Mononuclear cell (primary cell): ENCODE measurements around the gene USP2. TPM values are rescaled to one million over a fixed set of nuclear protein-coding genes. Genes with fewer than 3 reads are reported as not detected.
A peak's percentile ranks its signal among the peaks of the same experiment; 100 is the strongest.

ENCODE experiments used
- H3K27me3 ChIP-seq: 2 replicates; pipeline ENCODE4 v1.6.0; 2011; ENCODE audit warnings: low read length, control low read depth; ENCODE audit not compliant: insufficient read depth
- H3K4me1 ChIP-seq: 2 replicates; pipeline ENCODE4 v1.5.1; 2011; ENCODE audit warnings: mild to moderate bottlenecking, low read length, control low read depth; ENCODE audit not compliant: insufficient read depth
- H3K4me3 ChIP-seq: 2 replicates; pipeline ENCODE4 v1.5.1; 2011; ENCODE audit warnings: mild to moderate bottlenecking, low read length, moderate library complexity
- H3K9me3 ChIP-seq: 2 replicates; pipeline ENCODE4 v1.5.1; 2011; ENCODE audit warnings: low read depth, mild to moderate bottlenecking, control low read depth, low read length
- total RNA-seq: library from RNA; depleted of rRNA; stranded (reverse); fragments of >200 nt; gene quantifications from one replicate; pipeline ENCODE4 v1.2.3, GENCODE V29; 2012

USP2 gene
- total RNA-seq, 1 donor = under 0.01 TPM

DNA sequence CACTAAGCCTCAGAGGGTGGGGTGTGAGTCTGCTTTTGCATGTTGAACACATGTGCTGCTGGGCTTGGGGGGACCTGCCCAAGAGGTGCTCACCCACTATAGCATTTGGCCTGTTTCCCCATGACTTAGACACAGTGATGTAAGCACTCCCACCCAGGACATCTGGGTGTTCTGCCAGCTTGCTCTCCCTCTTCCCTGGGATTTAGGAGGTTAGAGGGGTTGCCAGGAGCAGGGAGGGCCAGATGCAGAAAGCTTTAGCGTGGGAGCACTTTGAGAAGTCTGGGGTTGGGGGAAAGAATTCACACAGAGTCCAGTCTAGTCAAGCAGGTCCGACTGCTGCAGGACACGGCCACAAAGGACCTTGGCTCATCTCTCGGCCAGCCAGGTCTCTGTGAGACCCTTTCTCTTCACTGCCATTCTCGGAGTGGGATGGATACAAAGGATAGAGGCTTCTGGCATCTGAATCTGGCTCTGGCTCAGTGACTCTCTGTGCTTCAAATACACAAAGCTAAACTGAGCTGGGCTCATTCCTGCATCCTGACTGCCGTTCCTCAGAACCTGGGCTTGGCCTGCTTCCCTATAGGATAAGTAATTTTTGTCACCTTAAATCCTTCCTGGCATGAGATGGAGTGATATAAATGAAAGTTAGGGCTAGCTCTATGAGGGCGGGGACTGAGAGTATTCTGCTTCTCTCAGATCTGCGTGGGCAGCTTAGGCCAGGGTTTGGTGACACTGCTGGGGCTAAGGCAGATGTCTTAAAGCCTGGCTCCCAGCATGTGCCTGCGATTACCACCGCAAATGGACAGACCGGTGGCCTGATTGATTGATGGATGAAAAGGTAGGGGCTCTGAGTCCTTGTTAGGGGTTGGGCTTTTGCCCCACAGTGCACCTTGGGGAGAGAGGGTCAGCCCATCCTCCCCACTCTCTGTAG lies 14.5 kb downstream of the USP2 start:
- Histone ChIP-seq H3K27me3 (peaks cover 30% of the 10 kb centered on the region), H3K9me3 (no peaks in the 10 kb centered on the region), H3K4me3 (no peak overlapping the region), H3K4me1 (peaks cover 10% of the 10 kb centered on the region)

DNA sequence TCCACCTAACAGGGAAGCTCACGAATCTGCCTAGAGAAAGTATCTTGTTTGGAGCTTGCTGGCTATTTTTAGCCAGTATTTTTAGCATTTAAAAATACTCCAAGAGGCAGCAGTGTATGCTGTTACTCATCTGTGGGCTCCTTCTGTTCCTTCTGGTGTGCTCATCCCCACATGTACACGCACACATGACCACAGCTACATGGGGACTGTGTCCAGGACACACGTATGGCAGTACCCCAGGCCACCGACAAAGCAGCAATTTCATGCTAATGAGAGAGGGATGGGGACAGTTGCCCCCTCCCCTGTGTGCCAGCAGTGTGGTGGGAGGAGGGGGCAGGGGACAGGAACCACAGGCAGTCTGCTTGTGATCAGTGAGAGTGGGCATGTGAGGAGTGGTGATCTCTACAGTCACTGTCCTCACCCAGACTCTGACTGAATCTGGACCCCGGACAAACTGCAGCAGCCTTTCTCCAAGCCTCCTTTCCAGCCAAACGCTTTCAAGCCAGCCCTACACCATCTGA lies 16.4 kb downstream of the USP2 start:
- H3K9me3 ChIP-seq = no peaks in the 10 kb centered on the region
- peaks cover 30% of the 10 kb centered on the region for H3K27me3 ChIP-seq
- H3K4me3 ChIP-seq = no peak overlapping the region
- H3K4me1 ChIP-seq = peaks cover 10% of the 10 kb centered on the region

DNA sequence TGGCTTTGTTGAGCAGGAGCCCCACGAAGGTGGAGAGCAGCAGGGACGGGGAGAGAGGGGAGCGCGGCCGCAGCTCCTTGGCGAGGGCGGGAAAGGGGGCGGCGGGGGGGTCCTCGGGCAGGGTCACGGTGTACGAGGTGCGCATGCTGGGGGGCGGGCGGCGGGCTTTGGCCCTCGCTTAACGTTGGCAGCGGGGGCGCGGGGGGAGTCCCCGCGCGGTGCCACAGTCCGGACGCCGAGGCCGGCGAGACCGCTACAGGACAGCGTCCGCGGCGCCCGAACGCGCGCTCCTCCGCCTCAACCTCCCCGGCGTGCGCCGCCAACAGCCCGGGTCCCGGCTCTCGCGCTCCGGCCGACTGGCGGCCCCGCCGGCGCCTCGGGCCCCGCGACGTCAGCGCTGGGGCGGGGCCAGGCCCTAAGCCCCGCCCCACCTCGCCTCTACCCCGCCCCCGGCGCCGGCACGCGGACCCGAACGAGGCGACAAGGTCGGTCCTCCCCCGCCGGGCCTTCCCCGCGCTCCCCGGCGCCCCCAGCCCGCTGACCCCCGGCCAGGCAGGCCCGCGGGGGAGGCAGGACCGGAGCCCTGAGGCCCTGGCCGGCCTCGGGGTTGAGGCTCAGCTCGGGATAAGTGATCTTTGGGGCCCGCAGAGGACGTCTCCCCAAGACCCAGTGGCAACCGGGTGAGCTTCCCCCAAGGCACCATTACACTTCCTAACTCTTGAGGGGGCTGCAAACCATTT lies 17.5 kb downstream of the USP2 start:
- H3K9me3 ChIP-seq = no peaks in the 10 kb centered on the region
- H3K4me1 ChIP-seq = peaks cover 14% of the 10 kb centered on the region
- H3K27me3 ChIP-seq = peaks cover 30% of the 10 kb centered on the region
- peak overlapping the region; percentile 15 for H3K4me3 ChIP-seq

DNA sequence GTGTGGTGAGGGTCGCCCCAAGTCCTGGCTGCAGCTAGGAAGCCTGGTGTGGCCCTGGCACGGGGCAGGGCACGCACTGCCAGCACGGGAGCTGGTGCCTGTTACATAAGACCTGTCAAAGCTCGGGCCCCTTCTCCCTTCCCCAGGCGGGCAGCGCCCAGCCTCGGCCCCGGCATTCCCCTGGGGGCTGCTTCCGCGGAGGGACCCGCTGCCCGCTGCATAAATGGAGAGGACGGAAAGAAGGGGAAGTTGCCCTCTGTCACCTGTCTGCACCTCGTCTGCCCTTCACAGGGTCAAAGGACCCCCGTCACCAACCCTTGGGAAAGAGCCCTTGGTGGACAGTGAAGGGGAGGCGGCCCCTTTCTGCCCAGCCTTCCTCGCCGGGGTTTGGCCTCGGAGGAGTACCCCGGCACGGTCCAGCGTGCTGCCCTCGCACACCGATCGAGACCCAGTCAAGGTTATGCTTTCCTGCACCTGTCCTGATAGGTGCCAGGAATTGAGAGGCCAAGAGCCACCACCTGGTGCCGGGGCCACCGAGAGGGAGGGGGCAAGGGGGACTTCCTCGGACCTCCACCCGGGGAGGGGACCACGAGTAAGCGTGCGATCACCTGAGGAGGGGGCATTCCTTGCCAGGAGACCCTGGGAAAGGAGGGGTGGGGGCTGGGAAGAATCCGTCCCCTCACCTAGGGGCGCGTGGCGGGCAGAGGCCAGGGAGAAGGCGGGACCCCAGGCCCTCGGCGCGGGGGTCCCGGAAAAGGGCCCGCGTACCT lies 18.2 kb downstream of the USP2 start:
- Histone ChIP-seq H3K4me3 (no peak overlapping the region), H3K9me3 (no peaks in the 10 kb centered on the region), H3K4me1 (peaks cover 14% of the 10 kb centered on the region), H3K27me3 (peaks cover 30% of the 10 kb centered on the region)

DNA sequence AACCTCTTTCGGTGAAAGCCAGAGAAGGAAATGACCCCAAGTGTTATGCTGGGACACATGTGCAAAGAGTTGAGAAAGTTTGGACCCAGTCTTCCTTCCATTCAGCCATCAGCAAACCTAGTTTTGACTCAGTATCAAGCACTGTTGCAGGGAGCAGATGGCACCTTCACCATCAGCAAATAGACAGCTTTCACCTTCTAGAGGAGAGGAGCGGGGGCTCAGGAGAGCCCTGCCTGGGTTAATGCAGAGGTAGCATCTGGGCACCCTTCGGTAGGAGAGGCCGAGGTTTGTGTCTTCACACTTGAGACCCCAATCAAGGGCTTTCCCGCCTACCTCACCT lies 18.8 kb downstream of the USP2 start:
- H3K27me3 ChIP-seq = peaks cover 30% of the 10 kb centered on the region
- no peaks in the 10 kb centered on the region for H3K9me3 ChIP-seq
- H3K4me1 ChIP-seq = peaks cover 14% of the 10 kb centered on the region
- H3K4me3 ChIP-seq = no peak overlapping the region

DNA sequence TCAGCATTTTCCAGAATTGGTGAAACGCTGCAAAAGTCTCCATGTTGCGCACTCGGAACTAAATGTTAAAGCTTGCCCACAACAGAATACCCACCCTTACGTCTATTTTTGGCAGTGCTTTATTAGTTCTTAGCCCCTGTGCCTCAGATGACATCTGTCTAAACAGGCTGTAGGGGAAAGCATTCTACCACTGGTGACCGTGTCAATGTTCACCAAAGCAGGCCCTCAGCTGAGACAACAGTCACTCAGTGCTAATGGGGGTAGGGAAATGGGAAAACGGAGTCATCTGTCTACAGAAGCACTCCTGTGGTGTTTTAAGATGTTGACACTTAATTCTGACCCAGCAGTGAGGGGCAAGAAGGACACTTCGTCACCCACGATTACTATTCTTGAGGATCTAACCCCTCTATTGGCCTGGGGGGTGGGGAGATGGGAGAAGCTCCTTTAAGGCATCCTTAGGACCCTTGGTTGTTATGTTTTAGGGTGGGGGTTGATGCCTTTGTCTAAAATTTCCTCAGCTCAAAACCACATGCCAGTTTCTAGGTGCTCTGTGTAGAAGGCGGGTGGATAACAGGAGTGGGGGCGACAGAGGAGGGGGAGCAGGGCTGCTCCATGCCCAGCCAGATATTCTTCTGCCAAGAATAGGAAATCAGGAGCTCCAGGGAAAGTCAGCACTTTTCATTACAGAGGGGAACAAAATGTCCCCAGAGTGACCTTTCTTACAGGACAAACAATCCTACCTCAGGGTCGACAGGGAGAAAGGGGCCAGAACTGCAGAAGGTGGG lies 19.4 kb downstream of the USP2 start:
- Histone ChIP-seq H3K27me3 (peaks cover 30% of the 10 kb centered on the region), H3K4me3 (no peak overlapping the region), H3K9me3 (no peaks in the 10 kb centered on the region), H3K4me1 (peaks cover 14% of the 10 kb centered on the region)

DNA sequence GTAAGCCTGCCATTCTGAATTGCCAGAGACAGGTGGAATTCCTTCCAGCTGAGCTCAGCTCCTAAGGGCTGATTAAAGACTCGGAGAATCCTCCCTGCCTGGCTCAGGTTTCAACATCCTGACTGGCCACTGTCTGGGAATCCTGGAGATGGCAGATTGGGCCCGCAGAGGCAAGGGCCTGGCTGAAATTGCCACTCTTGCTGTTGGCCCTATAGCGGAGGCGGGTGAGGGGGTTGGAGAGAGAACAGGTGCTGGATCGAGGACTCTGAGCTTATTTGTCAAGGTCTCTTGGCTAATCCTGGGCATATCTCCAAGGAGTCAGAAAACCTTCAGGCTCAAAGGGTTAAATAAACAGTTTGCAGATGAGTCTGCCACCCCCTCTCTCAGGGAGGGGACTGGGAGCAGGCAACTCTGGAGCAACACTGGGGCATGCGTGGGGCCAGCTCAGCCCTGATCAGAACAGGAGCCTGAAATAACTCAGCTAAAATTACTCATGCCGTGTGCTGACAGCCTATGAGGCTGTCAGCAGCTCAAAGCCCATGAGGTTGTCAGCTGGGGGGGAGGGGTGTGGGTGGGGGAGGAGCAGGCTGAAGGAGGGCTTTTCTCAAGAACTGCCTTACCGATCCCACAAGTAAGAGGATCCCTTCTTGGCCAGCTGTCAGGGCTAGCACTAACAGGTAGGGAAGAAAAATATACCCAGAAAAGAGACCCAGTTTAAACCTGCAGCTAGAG lies 20.3 kb downstream of the USP2 start:
- H3K4me3 ChIP-seq = no peak overlapping the region
- peaks cover 30% of the 10 kb centered on the region for H3K27me3 ChIP-seq
- peaks cover 17% of the 10 kb centered on the region for H3K4me1 ChIP-seq
- no peaks in the 10 kb centered on the region for H3K9me3 ChIP-seq

DNA sequence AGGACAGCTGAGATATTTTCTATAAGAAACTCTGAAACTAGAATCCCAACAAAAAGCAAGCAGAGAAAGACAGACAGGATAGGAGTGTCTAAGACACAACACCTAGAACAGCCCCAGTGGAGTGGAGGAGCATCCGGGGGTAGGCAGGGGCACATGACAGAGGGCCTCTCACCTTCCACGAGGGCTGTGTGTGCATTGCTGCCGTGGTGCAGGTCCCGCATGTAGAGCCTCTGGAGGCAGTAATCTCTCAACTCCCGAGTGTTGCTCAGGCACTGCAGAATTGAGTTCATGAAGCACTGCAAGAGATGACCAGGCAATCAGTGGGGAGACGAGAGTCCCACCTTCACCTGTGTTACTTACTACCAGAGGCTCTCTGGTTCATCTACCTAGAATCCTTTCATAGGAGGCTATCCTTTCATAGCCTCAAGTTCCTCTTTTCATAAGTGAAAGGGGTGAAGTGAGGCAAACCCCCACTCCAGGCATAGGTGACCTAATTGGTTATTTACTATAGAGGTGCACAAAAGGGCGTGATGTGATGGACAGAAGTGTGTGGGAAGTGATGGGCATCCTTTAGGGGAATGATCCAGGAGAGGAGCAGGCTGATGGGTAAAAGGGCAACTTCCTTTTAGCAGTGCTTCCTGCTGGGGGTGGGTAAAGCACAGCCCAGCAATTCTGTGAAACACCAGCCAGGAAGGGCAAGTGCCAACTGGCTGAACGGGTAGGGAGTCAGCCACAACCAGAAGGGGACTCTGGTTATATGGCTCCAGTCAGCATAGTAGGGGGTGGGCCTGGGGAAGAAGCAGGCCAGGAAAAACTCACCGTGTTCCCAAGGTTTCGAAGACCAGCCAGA lies 21.9 kb downstream of the USP2 start:
- Histone ChIP-seq H3K4me3 (no peak overlapping the region), H3K9me3 (no peaks in the 10 kb centered on the region), H3K27me3 (peaks cover 23% of the 10 kb centered on the region), H3K4me1 (peaks cover 21% of the 10 kb centered on the region)

DNA sequence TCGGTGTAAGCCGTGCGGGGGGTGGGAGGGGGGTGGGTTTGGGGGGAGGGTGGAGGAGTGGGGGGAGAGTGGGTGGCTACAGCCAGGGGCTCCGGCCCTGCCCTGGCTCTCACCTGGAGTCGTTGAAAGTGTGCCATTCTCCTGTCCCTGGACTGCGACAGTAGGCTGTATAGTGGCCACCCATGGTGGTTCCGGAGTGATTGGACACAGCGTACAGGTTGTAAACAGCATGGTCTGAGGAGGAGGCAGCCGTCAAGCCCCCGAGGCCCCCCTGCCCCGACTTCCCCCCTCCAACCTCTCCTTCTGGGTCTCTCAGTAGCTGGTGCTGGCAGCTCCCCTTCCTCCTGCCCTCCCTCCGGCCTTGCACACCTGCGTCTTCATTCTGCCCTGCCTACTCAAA lies 24.4 kb downstream of the USP2 start:
- Histone ChIP-seq H3K9me3 (no peaks in the 10 kb centered on the region), H3K27me3 (peaks cover 15% of the 10 kb centered on the region), H3K4me1 (peaks cover 11% of the 10 kb centered on the region), H3K4me3 (no peak overlapping the region)

DNA sequence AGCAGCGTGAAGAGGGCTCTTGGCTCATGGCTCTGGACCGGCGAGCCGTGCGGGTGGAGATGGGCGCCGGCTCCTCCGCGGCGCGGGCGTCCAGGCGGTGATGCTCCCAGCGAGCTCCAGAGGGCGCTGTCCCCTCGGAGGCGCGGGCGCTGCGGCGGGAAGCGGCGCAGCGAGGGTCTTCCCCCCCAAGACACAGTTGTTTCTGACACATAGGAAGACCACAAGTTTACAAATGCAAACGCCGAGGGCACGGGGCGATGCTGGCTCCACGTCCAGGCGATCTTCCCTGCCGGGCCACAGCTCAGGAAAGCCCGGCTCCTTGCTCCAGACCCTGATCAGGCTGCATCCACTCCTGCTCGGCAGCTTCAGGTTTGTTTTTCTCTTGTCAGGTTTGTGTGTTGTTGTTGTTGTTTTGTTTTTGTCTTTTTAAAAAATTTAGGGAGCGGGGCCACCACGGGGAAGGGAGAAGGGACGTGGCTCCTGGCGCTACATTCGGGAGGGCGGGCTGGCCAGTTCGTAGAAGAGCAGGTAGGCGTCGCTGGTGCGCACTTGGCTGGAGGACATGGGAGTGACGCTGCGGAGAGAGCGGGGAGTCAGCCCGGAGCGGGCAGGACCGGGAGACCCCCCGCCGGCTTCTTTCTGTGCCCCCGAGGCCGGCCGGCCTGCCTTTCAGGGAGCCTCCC lies 25.0 kb downstream of the USP2 start:
- H3K4me1 ChIP-seq = peaks cover 11% of the 10 kb centered on the region
- H3K27me3 ChIP-seq = peaks cover 18% of the 10 kb centered on the region
- H3K4me3 ChIP-seq = peak overlapping the region; percentile 44
- H3K9me3 ChIP-seq = no peaks in the 10 kb centered on the region

DNA sequence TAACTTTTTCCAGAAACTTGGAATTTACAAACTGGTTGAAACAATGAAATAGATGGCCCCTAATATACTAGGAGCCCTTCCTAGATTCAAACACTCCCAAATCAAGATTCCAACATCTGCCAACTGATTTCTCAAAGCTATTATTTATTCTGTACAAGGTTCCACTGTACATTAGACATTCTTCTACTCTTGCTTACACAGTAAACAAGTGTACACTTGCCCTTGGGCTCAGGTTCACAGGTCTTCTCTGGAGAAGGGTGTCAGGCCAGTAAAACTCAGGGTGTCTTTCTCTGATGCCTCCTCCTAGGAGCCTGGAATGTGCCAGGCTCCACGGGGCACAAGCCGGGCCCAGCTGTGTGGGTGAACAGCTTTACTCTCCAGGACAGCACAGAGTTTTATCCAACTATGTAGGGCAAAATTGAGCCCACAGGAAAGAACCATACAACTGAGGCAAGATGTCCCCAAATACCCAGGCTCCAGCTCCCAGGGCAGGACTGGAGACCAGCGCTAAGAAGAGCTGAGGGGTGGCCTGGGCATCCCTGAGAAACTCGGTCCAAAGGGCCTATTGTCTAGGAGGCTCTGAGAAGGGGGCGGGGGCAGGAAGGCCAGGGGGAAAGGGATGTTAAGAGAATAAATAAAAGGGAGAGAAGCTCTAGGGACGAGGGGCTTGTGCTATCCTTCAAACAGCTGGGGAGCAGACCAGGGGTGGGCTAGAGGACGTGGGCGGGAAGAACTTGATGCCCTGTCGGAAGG lies 26.2 kb downstream of the USP2 start:
- Histone ChIP-seq H3K4me1 (peaks cover 11% of the 10 kb centered on the region), H3K9me3 (no peaks in the 10 kb centered on the region), H3K4me3 (no peak overlapping the region), H3K27me3 (peaks cover 18% of the 10 kb centered on the region)

DNA sequence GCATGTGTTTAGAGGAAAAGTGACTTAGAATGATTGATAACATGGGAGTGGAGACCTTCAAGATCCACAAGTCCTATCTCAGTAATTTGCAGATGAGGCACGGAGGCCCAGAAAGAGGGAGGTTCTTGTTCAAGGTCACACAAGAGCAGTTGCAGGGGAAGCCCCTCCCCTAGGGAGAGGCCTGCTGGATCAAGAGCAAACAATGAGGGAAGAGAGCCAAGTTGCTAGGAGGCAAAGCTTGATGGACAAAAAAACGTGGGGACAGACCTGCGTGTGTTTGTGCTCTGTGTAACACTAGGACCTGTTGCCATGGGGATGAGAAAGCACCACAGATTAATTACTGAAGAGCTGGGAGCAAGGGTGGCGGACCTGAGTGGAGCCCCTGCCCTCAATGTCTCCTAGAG lies 28.6 kb downstream of the USP2 start:
- no peak overlapping the region for H3K4me3 ChIP-seq
- H3K9me3 ChIP-seq = no peaks in the 10 kb centered on the region
- peaks cover 18% of the 10 kb centered on the region for H3K27me3 ChIP-seq
- peaks cover 7% of the 10 kb centered on the region for H3K4me1 ChIP-seq
